Spleen (tissue), 7 donors: Measurements from ENCODE around the gene ANKS3.

Experiments used
- POLR2A ChIP-seq, 3 donors: fragments of 450-650 bp; IDR thresholded peaks; one replicate each; pipeline ENCODE4 v1.5.1; 2017; ENCODE audit warnings: antibody characterized with exemption in 3 of 3, mild to moderate bottlenecking in 1 of 3
- POLR2AphosphoS5 ChIP-seq, 3 donors: sonication (generic); formaldehyde crosslinking; IDR thresholded peaks; one replicate each; pipeline ENCODE4 v1.5.1; 2017; ENCODE audit warnings: antibody characterized with exemption in 3 of 3
- TF ChIP-seq, protein P1 (sequence below), 11 experiments: fragments of 200-600 bp in 7 of 11; fragments of 450-650 bp in 4 of 11; sonication (generic) in 4 of 11; IDR thresholded peaks in 8 of 11; conservative IDR thresholded peaks in 3 of 11; 1 replicate in 7 of 11; 2 replicates in 4 of 11; pipeline versions ENCODE4 v1.4.0 to v1.8.0; 2016 to 2021; ENCODE audit warnings: antibody characterized with exemption in 11 of 11, inconsistent platforms in 4 of 11, mild to moderate bottlenecking in 1 of 11
- donor health status: DM: no; HTN: no; CAD: no; lungs with moderate emphysema.
- donor health status: DM: no; HTN: no; CAD: no.
- donor health status: DM: no; HTN: no; CAD: no.

DNA sequence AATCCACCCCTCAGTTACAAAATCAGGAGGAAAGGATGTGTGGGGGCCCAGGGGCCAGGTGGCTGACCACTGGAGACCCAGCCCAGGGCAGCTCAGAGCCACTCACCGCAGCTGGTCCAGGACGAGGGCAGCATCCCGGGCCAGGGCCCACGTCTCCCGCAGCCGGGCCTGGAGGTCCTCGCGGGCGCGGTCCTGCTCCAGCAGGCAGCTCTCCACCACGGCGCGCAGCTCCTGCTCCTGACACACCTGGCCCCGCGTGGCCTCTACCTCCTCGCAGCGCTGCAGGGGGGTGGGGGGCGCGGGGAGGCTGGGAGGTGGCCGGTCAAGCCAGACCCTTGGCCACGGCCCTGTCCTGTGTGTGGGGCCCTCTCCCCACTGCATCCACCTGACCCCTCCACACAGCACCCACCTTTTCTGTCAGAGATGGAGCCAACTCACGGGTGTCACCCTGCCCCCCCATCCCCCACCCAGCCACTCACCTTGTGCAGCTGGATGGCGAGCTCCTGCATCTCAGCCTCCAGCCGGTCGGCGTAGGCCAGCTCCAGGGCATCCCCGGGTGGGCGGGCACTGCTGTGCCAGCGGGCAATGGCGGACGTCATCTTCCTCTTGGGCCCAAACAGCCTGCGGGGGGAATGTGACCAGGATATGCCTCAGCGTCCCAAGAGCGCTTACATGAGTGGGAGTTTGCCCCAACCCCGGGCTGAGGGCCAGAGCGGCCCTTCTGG is 35.6 kb downstream of the ANKS3 start:
- TF ChIP-seq, protein P1, sequence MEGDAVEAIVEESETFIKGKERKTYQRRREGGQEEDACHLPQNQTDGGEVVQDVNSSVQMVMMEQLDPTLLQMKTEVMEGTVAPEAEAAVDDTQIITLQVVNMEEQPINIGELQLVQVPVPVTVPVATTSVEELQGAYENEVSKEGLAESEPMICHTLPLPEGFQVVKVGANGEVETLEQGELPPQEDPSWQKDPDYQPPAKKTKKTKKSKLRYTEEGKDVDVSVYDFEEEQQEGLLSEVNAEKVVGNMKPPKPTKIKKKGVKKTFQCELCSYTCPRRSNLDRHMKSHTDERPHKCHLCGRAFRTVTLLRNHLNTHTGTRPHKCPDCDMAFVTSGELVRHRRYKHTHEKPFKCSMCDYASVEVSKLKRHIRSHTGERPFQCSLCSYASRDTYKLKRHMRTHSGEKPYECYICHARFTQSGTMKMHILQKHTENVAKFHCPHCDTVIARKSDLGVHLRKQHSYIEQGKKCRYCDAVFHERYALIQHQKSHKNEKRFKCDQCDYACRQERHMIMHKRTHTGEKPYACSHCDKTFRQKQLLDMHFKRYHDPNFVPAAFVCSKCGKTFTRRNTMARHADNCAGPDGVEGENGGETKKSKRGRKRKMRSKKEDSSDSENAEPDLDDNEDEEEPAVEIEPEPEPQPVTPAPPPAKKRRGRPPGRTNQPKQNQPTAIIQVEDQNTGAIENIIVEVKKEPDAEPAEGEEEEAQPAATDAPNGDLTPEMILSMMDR (IDR thresholded peaks at IDR 0.05 in 8 of 11, conservative IDR thresholded peaks at IDR 0.05 in 3 of 11): no peak
- TF ChIP-seq POLR2AphosphoS5 (IDR thresholded peaks at IDR 0.05): peak in 2 of 3 donors; percentile 19 to 60
- TF ChIP-seq POLR2A (IDR thresholded peaks at IDR 0.05): no peak
